Measurements from ENCODE around the gene PRMT7.
"Not testable (repeated sequence)": the region's sequence is repeated elsewhere in the genome, so short reads cannot be mapped to it uniquely, and the experiment has no call there.

Gene PRMT7

GRCh38 chr16:68283801-68284598 lies 26.8 kb upstream of the PRMT7 start:
- DNase-seq: no peak

- no peak for DNase-seq
Measured at GRCh38 chr16:68284847-68285246, 26.0 kb upstream of the PRMT7 start.

GRCh38 chr16:68285683-68286082 lies 25.1 kb upstream of the PRMT7 start:
- DNase-seq: no peak

- peak; percentile 63 for DNase-seq
Measured at GRCh38 chr16:68286153-68287074, 24.4 kb upstream of the PRMT7 start.

GRCh38 chr16:68287276-68288251 lies 23.3 kb upstream of the PRMT7 start:
- peak; percentile 64 for DNase-seq

GRCh38 chr16:68288252-68288650 lies 22.6 kb upstream of the PRMT7 start:
- no peak for DNase-seq

GRCh38 chr16:68288796-68289195 lies 22.0 kb upstream of the PRMT7 start:
- DNase-seq: not testable (repeated sequence)

GRCh38 chr16:68289202-68289601 lies 21.6 kb upstream of the PRMT7 start:
- DNase-seq: no peak

GRCh38 chr16:68289621-68290329 lies 21.0 kb upstream of the PRMT7 start:
- DNase-seq: peak; percentile 37

- no peak for DNase-seq
Measured at GRCh38 chr16:68290450-68290849, 20.4 kb upstream of the PRMT7 start.

- DNase-seq: no peak
Measured at GRCh38 chr16:68291227-68291626, 19.6 kb upstream of the PRMT7 start.

GRCh38 chr16:68292425-68292824 lies 18.4 kb upstream of the PRMT7 start:
- no peak for DNase-seq

- no peak for DNase-seq
Measured at GRCh38 chr16:68296291-68296690, 14.5 kb upstream of the PRMT7 start.

GRCh38 chr16:68296693-68297092 lies 14.1 kb upstream of the PRMT7 start:
- no peak for DNase-seq

GRCh38 chr16:68297908-68298307 lies 12.9 kb upstream of the PRMT7 start:
- DNase-seq: no peak

- no peak for DNase-seq
Measured at GRCh38 chr16:68298312-68298711, 12.5 kb upstream of the PRMT7 start.

- DNase-seq: no peak
Measured at GRCh38 chr16:68298907-68299561, 11.8 kb upstream of the PRMT7 start.

- no peak for DNase-seq
Measured at GRCh38 chr16:68299571-68300453, 11.0 kb upstream of the PRMT7 start.

- DNase-seq: no peak
Measured at GRCh38 chr16:68300734-68301459, 9.9 kb upstream of the PRMT7 start.

GRCh38 chr16:68306633-68307032 lies 4.2 kb upstream of the PRMT7 start:
- no peak for DNase-seq

All from activated CD4-positive, alpha-beta T cell treated with anti-CD3 and anti-CD28 coated beads, Interleukin-10, Interleukin-2, amounts not matched to agents 100 ng/mL and 50 ng/mL, durations not matched to agents 16 hours and 8 hours (primary cell).